Astrocyte of the spinal cord (primary cell): ENCODE results near the gene HECW1.
A peak's percentile ranks its signal among the peaks of the same experiment; 100 is the strongest.
"Not testable (repeated sequence)": the region's sequence is repeated elsewhere in the genome, so short reads cannot be mapped to it uniquely, and the experiment has no call there.

Experiments
- DNase-seq: peaks from one replicate; pipeline ENCODE4 v3.0.0; 2011; ENCODE audit warnings: low read depth, low spot score
- H3K4me3 ChIP-seq: 2 replicates; pipeline ENCODE4 v1.5.1; 2011; ENCODE audit warnings: low read depth, mild to moderate bottlenecking, low read length, moderate library complexity
- CTCF ChIP-seq: IDR thresholded peaks from 2 replicates; pipeline ENCODE4 v1.5.1; 2012; ENCODE audit warnings: low read depth, mild to moderate bottlenecking, low read length, inconsistent platforms
- in situ Hi-C: cut with HindIII; loops from 2 replicates; pipeline ENCODE4 v1.10.0; 2017; ENCODE audit warnings: low sequenced_read_pairs

Gene HECW1

GRCh38 chr7:43112459-43112940 lies at the start of gene HECW1:
TSS of gene HECW1 (plus strand) at chr7:43112647. CDS start at chr7:43243906, 131,259 bp downstream.
- in situ Hi-C loops = no loop called here
- peak within 1 kb of the TSS; percentile 46 for H3K4me3 ChIP-seq
- TF ChIP-seq CTCF = no peak
- DNase-seq = no peak

GRCh38 chr7:43071604-43072003 lies 40.8 kb upstream of the HECW1 start:
- H3K4me3 ChIP-seq = no peak overlapping the region
- DNase-seq = no peak
- in situ Hi-C loops = no loop called here
- TF ChIP-seq CTCF = peak; percentile 47

DNA sequence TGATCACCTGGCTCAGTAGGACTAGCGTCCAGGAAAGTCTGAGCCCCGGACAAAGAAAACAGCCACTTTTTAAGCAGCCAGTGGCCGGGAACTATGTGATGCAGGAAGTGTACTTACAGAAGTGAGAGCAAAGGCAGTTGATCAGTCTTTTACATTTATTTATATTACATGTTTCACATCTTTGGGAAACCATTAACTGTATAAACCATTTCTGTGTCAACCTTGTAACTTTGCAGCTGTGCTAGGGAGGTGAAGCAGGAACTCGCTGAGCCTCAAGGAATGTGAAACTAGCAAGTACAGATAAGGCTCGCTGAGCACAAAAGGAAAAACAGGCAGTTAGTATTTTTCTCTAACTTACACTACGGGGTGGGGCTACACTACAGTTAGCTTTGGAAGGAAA lies 39.9 kb upstream of the HECW1 start:
- in situ Hi-C loops = no loop called here
- no peak for TF ChIP-seq CTCF
- no peak for DNase-seq
- H3K4me3 ChIP-seq = no peak overlapping the region

GRCh38 chr7:43073811-43074210 lies 38.6 kb upstream of the HECW1 start:
- DNase-seq, in situ Hi-C loops, H3K4me3 ChIP-seq: not testable (repeated sequence)

- in situ Hi-C loops = no loop called here
- TF ChIP-seq CTCF = no peak
- no peak for DNase-seq
- no peak overlapping the region for H3K4me3 ChIP-seq
Measured at GRCh38 chr7:43076189-43076605, 36.2 kb upstream of the HECW1 start.

DNA sequence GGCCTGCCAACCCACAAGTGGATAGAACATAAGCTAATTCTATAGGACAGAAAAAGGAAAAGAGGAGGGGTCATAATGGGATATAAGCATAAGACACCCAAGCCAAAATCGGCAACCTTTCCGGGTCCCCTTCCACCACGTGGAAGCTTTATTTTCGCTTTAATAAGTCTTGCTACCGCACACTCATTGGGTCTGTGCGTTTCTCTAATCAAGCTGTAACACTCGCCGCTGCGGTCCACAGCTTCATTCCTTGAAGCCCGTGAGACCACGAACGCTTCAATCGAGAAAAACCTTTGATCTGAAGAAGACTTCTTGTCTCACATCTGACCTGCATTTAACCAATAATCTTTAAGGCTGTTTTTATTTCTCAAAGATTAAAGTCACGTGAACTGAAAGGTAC lies 35.8 kb upstream of the HECW1 start:
- no peak for DNase-seq
- no peak for TF ChIP-seq CTCF
- in situ Hi-C loops = no loop called here
- H3K4me3 ChIP-seq = no peak overlapping the region

- H3K4me3 ChIP-seq = no peak overlapping the region
- in situ Hi-C loops = no loop called here
- DNase-seq = no peak
- TF ChIP-seq CTCF = no peak
Measured at GRCh38 chr7:43077285-43077684, 35.2 kb upstream of the HECW1 start.
